Measurements from ENCODE around the gene USP10.

GRCh38 chr16:84728853-84729424, 29.1 kb downstream of the USP10 start:
- TF ChIP-seq, protein P1, sequence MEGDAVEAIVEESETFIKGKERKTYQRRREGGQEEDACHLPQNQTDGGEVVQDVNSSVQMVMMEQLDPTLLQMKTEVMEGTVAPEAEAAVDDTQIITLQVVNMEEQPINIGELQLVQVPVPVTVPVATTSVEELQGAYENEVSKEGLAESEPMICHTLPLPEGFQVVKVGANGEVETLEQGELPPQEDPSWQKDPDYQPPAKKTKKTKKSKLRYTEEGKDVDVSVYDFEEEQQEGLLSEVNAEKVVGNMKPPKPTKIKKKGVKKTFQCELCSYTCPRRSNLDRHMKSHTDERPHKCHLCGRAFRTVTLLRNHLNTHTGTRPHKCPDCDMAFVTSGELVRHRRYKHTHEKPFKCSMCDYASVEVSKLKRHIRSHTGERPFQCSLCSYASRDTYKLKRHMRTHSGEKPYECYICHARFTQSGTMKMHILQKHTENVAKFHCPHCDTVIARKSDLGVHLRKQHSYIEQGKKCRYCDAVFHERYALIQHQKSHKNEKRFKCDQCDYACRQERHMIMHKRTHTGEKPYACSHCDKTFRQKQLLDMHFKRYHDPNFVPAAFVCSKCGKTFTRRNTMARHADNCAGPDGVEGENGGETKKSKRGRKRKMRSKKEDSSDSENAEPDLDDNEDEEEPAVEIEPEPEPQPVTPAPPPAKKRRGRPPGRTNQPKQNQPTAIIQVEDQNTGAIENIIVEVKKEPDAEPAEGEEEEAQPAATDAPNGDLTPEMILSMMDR (conservative IDR thresholded peaks at IDR 0.05 in 1 of 2, IDR thresholded peaks at IDR 0.05 in 1 of 2; ENCODE audit: extremely low read depth in 1 of 2, insufficient read depth in 1 of 2, low read depth in 1 of 2, low read length in 2 of 2), result no peak
- no peak for TF ChIP-seq EZH2 (IDR thresholded peaks at IDR 0.05; ENCODE audit: borderline replicate concordance, low read length)

Data from mammary epithelial cell (primary cell).